Measurements from ENCODE around the gene GALNT7. TPM values are rescaled to one million over a fixed set of nuclear protein-coding genes. Genes with fewer than 3 reads are reported as not detected.

GALNT7 gene
- total RNA-seq, 1 donor from 2014 or later = 31.1 TPM

GRCh38 chr4:173293663-173294062 lies 125.1 kb downstream of the GALNT7 start:
- DNase-seq (ENCODE audit: low read depth) = no peak
- no peak overlapping the region for H3K4me3 ChIP-seq (ENCODE audit: low read depth, low read length)
- TF ChIP-seq CTCF (conservative IDR thresholded peaks at IDR 0.05; ENCODE audit: low read depth, low read length) = no peak

GRCh38 chr4:173294444-173294843 lies 125.8 kb downstream of the GALNT7 start:
- no peak overlapping the region for H3K4me3 ChIP-seq (ENCODE audit: low read depth, low read length)
- no peak for DNase-seq (ENCODE audit: low read depth)
- TF ChIP-seq CTCF (conservative IDR thresholded peaks at IDR 0.05; ENCODE audit: low read depth, low read length) = no peak

GRCh38 chr4:173301518-173302201 lies 133.0 kb downstream of the GALNT7 start:
- no peak overlapping the region for H3K4me3 ChIP-seq (ENCODE audit: low read depth, low read length)
- TF ChIP-seq CTCF (conservative IDR thresholded peaks at IDR 0.05; ENCODE audit: low read depth, low read length) = peak; percentile 76

GRCh38 chr4:173307778-173308177 lies 139.2 kb downstream of the GALNT7 start:
- no peak for TF ChIP-seq CTCF (conservative IDR thresholded peaks at IDR 0.05; ENCODE audit: low read depth, low read length)
- DNase-seq (ENCODE audit: low read depth) = no peak
- no peak overlapping the region for H3K4me3 ChIP-seq (ENCODE audit: low read depth, low read length)

More at GRCh38 chr4:173301518-173302201, 133.0 kb downstream of the GALNT7 start:
- DNase-seq (ENCODE audit: low read depth) = no peak

GRCh38 chr4:173311368-173311767 lies 142.8 kb downstream of the GALNT7 start:
- no peak for TF ChIP-seq CTCF (conservative IDR thresholded peaks at IDR 0.05; ENCODE audit: low read depth, low read length)
- H3K4me3 ChIP-seq (ENCODE audit: low read depth, low read length) = no peak overlapping the region
- no peak for DNase-seq (ENCODE audit: low read depth)

GRCh38 chr4:173314715-173315114 lies 146.1 kb downstream of the GALNT7 start:
- DNase-seq (ENCODE audit: low read depth) = no peak
- no peak for TF ChIP-seq CTCF (conservative IDR thresholded peaks at IDR 0.05; ENCODE audit: low read depth, low read length)
- no peak overlapping the region for H3K4me3 ChIP-seq (ENCODE audit: low read depth, low read length)

- TF ChIP-seq CTCF (conservative IDR thresholded peaks at IDR 0.05; ENCODE audit: low read depth, low read length) = no peak
- no peak overlapping the region for H3K4me3 ChIP-seq (ENCODE audit: low read depth, low read length)
- DNase-seq (ENCODE audit: low read depth) = no peak
Measured at GRCh38 chr4:173316060-173316459, 147.4 kb downstream of the GALNT7 start.

Measured in epithelial cell of proximal tubule (primary cell).